GM12865 (cell line): ENCODE data around the gene SLC44A1.

Source experiments
- DNase-seq: peaks from one replicate; pipeline ENCODE4 v3.0.0; 2010; ENCODE audit warnings: low read depth
- H3K4me3 ChIP-seq: 2 replicates; pipeline ENCODE4 v1.5.1; 2011; ENCODE audit warnings: mild to moderate bottlenecking, low read depth, low read length, control low read depth
- TF ChIP-seq, protein P1 (sequence below): IDR thresholded peaks from 2 replicates; pipeline ENCODE4 v1.5.1; 2011; ENCODE audit warnings: low read length, control low read depth, low read depth, inconsistent platforms; ENCODE audit not compliant: insufficient read depth; ENCODE audit errors: missing control alignments

The SLC44A1 gene

DNA sequence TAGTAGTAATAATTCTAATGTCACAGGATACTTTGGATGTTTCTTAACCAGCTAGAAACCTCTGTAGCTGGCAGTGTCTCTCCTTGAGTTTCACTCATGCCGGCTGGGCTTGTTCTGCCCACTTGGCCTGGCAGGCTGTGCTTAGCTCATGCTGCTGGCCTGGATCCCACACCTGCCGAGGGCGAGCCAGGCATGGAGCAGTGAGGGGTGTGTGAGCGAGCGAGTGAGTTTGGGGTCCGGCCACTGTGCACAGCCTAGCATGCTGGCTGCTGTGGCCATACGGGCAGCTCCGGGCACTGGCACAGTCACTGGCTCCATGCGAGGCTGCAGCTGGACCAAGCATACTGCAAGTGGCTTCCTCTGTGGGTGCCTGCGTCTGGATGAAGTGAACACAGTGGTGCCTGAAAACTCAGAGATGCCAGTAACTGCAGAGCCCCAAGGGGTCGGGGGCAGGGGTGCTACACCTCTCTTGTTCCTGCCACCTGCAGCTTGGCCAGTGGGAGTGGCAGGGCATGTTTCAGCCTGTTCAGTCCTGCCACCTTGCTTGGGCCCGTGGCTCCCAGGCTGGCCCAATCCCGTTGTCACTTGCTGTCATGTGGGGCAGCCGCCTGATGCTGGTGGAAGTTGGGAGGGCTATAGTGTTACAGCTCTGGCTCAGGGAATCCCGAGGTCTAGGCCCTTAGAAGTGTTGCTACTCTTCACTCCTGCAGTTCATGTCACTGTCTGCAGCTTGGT is 213.3 kb downstream of the SLC44A1 start:
- no peak overlapping the region for H3K4me3 ChIP-seq
- TF ChIP-seq, protein P1, sequence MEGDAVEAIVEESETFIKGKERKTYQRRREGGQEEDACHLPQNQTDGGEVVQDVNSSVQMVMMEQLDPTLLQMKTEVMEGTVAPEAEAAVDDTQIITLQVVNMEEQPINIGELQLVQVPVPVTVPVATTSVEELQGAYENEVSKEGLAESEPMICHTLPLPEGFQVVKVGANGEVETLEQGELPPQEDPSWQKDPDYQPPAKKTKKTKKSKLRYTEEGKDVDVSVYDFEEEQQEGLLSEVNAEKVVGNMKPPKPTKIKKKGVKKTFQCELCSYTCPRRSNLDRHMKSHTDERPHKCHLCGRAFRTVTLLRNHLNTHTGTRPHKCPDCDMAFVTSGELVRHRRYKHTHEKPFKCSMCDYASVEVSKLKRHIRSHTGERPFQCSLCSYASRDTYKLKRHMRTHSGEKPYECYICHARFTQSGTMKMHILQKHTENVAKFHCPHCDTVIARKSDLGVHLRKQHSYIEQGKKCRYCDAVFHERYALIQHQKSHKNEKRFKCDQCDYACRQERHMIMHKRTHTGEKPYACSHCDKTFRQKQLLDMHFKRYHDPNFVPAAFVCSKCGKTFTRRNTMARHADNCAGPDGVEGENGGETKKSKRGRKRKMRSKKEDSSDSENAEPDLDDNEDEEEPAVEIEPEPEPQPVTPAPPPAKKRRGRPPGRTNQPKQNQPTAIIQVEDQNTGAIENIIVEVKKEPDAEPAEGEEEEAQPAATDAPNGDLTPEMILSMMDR = no peak
- DNase-seq = no peak

GRCh38 chr9:105458404-105458803 is 214.0 kb downstream of the SLC44A1 start:
- DNase-seq = no peak
- TF ChIP-seq, protein P1 = no peak
- H3K4me3 ChIP-seq = no peak overlapping the region

DNA sequence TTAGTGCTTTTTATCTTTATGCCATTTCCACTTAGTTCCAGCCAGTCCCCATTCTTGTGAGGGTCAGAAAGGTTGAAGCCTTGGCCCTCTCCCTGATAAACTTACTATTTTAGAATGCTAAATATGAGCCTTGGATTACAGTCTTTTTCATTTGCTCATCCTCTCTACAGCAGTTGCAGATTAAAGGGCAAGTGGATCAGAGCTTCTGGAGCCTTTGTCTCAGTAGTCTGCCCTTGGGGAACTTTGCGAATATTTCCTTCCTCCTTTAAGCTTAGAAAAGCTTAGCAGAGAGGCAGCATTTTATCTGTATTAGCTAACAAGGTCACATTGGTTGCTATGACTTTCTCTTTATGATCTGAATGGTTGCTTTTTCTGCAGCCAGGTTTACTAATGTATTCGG is 214.9 kb downstream of the SLC44A1 start:
- H3K4me3 ChIP-seq = no peak overlapping the region
- TF ChIP-seq, protein P1 = no peak
- DNase-seq = no peak

DNA sequence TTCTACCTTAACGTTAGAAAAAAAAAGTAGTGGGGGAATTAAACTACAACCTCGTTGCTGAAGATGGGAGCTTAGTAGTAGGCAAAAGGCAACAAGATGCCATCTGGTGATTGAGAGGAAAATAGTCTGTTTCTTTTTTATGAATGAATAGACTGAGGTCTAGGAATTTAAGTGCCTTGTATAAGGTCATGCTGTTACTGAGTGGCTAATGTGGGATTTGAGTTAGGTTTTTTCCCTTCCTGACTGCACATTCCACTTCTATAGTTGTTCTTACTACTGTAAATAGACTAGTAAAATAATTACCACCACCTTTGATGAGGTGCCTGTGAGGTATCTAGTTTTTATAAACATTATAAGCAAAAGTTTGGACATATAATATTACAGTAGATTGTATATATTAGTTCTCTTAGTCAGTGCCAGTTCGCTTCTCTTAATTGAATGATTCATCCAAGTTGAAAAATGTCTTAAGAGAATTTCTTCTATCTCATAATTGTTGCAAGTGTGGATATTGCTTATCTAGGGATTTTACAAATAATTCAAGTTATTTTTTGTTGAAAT is 222.5 kb downstream of the SLC44A1 start:
- TF ChIP-seq, protein P1 = no peak
- no peak overlapping the region for H3K4me3 ChIP-seq
- DNase-seq = no peak

DNA sequence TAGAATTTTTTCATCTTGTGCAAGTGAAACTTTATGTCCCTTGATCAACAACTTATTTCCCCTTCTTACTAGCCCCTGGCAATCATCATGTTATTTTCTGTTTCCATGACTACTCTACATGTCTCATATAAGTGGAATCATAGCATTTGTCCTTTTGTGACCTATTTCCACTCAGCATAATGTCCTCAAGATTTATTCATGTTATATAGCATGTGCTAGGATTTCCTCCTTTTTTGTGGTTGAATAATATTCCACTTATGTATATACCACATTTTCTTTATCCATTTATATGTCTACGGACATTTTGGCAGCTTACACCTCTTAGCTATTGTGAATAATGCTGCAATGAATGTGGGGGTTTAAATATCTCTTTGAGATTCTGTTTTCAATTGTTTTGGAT is 224.4 kb downstream of the SLC44A1 start:
- DNase-seq = no peak
- no peak overlapping the region for H3K4me3 ChIP-seq
- TF ChIP-seq, protein P1 = no peak

DNA sequence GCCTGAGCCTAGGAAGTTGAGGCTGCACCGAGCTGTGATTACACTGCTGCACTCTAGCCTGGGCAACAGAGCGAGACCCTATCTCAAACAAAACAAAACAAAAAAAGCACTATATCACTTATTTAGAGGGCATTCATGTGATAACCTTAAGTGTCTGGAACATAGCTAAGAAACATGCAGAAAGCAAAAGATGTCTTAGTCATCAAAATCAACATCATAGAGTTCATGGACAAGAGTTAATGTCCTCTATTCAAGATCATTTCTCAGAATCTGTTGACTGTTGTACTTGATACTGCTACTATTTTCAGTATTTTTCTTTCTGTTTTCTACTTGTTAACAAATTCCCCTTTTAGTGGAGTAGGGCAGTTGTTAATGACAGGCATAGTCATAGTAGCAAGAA is 228.8 kb downstream of the SLC44A1 start:
- DNase-seq = no peak
- H3K4me3 ChIP-seq = no peak overlapping the region
- TF ChIP-seq, protein P1 = no peak

- H3K4me3 ChIP-seq = no peak overlapping the region
- DNase-seq = peak; percentile 8
- TF ChIP-seq, protein P1 = peak; percentile 6
These were observed 230.9 kb downstream of the SLC44A1 start for GRCh38 chr9:105475302-105475701.
